Measurements from ENCODE around the gene REM2.

REM2 gene

GRCh38 chr14:22844221-22845102 is 38.6 kb upstream of the REM2 start:
- DNase-seq (ENCODE audit: low read depth) = no peak
- no peak overlapping the region for H3K4me3 ChIP-seq (ENCODE audit: low read depth, low read length)
- no peak for TF ChIP-seq CTCF (IDR thresholded peaks at IDR 0.05; ENCODE audit: low read depth, low read length, missing control alignments)

GRCh38 chr14:22845103-22845394 is 38.0 kb upstream of the REM2 start:
- no peak for DNase-seq (ENCODE audit: low read depth)
- no peak overlapping the region for H3K4me3 ChIP-seq (ENCODE audit: low read depth, low read length)
- TF ChIP-seq CTCF (IDR thresholded peaks at IDR 0.05; ENCODE audit: low read depth, low read length, missing control alignments) = no peak

GRCh38 chr14:22845821-22846625 is 37.0 kb upstream of the REM2 start:
- no peak for DNase-seq (ENCODE audit: low read depth)
- TF ChIP-seq CTCF (IDR thresholded peaks at IDR 0.05; ENCODE audit: low read depth, low read length, missing control alignments) = no peak
- no peak overlapping the region for H3K4me3 ChIP-seq (ENCODE audit: low read depth, low read length)

GRCh38 chr14:22846811-22847307 is 36.2 kb upstream of the REM2 start:
- no peak for DNase-seq (ENCODE audit: low read depth)
- TF ChIP-seq CTCF (IDR thresholded peaks at IDR 0.05; ENCODE audit: low read depth, low read length, missing control alignments) = no peak

GRCh38 chr14:22847661-22848341 is 35.2 kb upstream of the REM2 start:
- TF ChIP-seq CTCF (IDR thresholded peaks at IDR 0.05; ENCODE audit: low read depth, low read length, missing control alignments) = peak; percentile 7
- H3K4me3 ChIP-seq (ENCODE audit: low read depth, low read length) = no peak overlapping the region
- DNase-seq (ENCODE audit: low read depth) = no peak

More at GRCh38 chr14:22846811-22847307, 36.2 kb upstream of the REM2 start:
- no peak overlapping the region for H3K4me3 ChIP-seq (ENCODE audit: low read depth, low read length)

GRCh38 chr14:22848351-22849164 is 34.5 kb upstream of the REM2 start:
- TF ChIP-seq CTCF (IDR thresholded peaks at IDR 0.05; ENCODE audit: low read depth, low read length, missing control alignments) = no peak
- no peak overlapping the region for H3K4me3 ChIP-seq (ENCODE audit: low read depth, low read length)
- no peak for DNase-seq (ENCODE audit: low read depth)

Data from GM12864 (cell line).